Measurements from ENCODE around the gene HIC1.
A peak's percentile ranks its signal among the peaks of the same experiment; 100 is the strongest.

Gene HIC1

GRCh38 chr17:2025622-2026309 is 29.1 kb upstream of the HIC1 start:
- peak; percentile 64 for DNase-seq

GRCh38 chr17:2027528-2028233 is 27.2 kb upstream of the HIC1 start:
- DNase-seq, result no peak

GRCh38 chr17:2028234-2028614 is 26.7 kb upstream of the HIC1 start:
- DNase-seq, result no peak

GRCh38 chr17:2028737-2029136 is 26.2 kb upstream of the HIC1 start:
- no peak for DNase-seq

GRCh38 chr17:2029911-2030778 is 24.8 kb upstream of the HIC1 start, which contains the start of gene DPH1:
Gene DPH1, plus strand, starts transcription at chr17:2030153. Its CDS starts 17 bp downstream, at chr17:2030170.
- DNase-seq, result peak; percentile 88

GRCh38 chr17:2030779-2031163 is 24.1 kb upstream of the HIC1 start:
- DNase-seq, result no peak

GRCh38 chr17:2033153-2033552 is 21.8 kb upstream of the HIC1 start:
- DNase-seq, result no peak

GRCh38 chr17:2034157-2034556 is 20.7 kb upstream of the HIC1 start:
- peak; percentile 89 for DNase-seq

GRCh38 chr17:2034806-2035540 is 19.9 kb upstream of the HIC1 start:
- peak; percentile 98 for DNase-seq

GRCh38 chr17:2035541-2036488 is 19.1 kb upstream of the HIC1 start:
- DNase-seq, result no peak

GRCh38 chr17:2037155-2037554 is 17.7 kb upstream of the HIC1 start:
- no peak for DNase-seq

- no peak for DNase-seq
These were observed 14.6 kb upstream of the HIC1 start for GRCh38 chr17:2040219-2040827.

- DNase-seq, result no peak
These were observed 13.9 kb upstream of the HIC1 start for GRCh38 chr17:2040942-2041560.

GRCh38 chr17:2041561-2042389 is 13.1 kb upstream of the HIC1 start, which contains the start of gene OVCA2:
Gene OVCA2, plus strand, starts transcription at chr17:2042022. Its CDS starts 26 bp downstream, at chr17:2042048.
- peak; percentile 94 for DNase-seq

- peak; percentile 43 for DNase-seq
These were observed 12.5 kb upstream of the HIC1 start for GRCh38 chr17:2042390-2042847.

- no peak for DNase-seq
These were observed 12.0 kb upstream of the HIC1 start for GRCh38 chr17:2042933-2043332.

GRCh38 chr17:2043785-2044184 is 11.1 kb upstream of the HIC1 start:
- DNase-seq, result peak; percentile 63

- no peak for DNase-seq
These were observed 10.5 kb upstream of the HIC1 start for GRCh38 chr17:2044263-2044894.

GRCh38 chr17:2047590-2047989 is 7.3 kb upstream of the HIC1 start:
- no peak for DNase-seq

All from fibroblast of upper back skin (primary cell).